HG03342 (cell line): ENCODE data around the gene GRIP2.

Experiments
- ATAC-seq: cut with Tn5 transposase; IDR thresholded peaks from one replicate; pipeline ENCODE4 v1.9.1; 2021; ENCODE audit warnings: mild to moderate bottlenecking, moderate library complexity; ENCODE audit not compliant: unreplicated experiment

The GRIP2 gene

DNA sequence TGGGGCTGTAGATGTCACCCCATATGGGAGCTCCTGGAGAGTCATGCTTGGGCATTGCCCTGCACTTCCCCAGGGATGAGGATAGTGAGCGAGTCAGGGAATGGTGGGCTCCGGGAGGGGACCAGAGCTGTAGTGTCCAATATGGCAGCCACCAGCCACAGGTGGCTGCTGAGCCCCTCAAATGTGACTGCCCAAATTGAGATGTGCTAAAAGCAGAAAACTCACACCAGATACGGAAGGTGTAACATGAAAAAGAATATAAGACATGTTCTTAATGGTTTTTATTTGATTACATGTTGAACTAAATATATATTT lies 31.7 kb downstream of the GRIP2 start:
- no peak for ATAC-seq

DNA sequence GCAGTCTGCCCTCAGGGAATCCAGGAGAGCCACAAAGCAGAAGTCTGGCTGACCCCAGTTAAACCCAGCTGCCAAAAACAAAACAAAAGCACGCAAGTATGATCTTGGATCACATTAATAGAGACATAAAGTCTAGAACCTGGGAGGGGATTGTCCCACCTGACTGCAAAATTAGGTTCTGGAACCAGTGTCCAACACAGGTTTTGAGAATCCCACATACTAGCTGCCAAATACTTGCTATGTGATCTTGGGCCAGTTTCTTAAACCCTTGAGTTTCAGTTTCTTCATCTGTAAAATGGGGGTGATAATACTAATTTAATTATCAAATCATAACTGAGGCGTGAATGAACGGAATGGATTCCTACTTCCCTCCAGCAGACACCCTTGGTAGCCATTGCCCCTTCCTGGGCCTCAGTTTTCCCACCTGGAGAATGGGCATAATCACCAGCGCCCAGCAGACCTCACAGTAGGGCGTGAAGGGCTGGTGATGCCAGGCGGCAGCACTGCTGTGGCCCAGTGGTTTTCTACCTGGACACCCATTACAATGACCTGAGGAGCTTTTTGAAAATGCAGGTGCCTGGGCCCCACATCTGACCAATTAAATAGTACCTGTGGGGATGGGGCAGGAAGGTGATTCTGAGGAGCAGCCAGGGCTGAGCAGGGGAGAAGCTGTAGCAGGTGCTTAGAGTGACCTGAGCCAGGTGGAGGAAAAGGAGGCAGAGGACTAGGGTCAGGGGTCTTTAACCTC lies 32.2 kb downstream of the GRIP2 start:
- no peak for ATAC-seq

DNA sequence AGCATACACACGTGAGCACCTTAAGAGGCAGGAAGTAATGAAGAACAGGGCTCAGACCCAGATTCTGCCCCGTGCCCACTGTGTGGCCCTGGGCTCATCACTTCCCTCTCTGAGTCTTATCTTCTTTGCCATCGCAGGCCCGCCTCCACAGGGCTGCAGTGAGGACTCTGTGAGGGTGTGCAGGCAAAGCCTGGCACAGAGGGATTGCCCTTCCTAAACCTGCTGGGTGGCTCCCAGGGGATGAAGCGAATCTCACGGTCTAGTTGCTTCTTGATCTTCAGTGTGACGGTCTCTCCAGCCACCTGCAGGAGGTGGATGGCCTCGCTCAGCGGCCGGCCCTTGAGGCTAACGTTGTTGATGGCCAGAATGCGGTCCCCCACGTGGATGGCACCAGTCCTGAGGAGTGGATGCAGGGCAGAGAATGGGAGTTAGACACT lies 32.8 kb downstream of the GRIP2 start:
- no peak for ATAC-seq

DNA sequence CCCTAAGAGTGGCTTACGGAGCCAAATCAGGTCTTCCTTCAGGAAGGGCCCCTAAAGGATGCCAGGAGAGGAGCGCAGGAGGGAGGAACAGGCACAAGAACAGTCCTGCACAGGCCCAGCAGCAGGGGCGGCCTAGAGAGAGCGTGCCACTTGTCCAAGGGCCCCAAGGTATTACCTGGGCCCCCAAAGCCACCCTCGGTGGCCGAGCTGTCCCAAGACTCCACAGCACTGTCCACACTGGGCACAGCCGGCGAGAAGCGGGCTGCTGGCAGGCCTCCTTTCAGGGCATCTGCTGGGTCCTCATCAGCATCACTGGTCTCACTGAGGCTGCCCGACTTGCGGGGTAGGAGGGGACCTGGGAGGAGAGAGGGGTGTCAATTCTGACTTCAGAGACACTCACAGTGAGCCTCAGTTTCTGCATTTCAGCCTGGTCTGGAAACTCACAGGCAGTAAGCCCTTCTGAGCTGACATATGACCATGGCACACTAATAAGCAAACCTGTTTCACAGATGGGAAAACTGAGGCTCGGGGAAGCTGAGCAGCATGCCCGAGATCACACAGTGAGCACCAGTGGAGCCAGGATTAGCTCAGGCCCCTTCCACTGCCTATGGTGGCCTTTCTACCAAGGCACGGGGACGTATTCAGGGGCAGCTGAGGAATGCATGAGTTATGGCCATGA lies 33.4 kb downstream of the GRIP2 start:
- ATAC-seq: no peak

DNA sequence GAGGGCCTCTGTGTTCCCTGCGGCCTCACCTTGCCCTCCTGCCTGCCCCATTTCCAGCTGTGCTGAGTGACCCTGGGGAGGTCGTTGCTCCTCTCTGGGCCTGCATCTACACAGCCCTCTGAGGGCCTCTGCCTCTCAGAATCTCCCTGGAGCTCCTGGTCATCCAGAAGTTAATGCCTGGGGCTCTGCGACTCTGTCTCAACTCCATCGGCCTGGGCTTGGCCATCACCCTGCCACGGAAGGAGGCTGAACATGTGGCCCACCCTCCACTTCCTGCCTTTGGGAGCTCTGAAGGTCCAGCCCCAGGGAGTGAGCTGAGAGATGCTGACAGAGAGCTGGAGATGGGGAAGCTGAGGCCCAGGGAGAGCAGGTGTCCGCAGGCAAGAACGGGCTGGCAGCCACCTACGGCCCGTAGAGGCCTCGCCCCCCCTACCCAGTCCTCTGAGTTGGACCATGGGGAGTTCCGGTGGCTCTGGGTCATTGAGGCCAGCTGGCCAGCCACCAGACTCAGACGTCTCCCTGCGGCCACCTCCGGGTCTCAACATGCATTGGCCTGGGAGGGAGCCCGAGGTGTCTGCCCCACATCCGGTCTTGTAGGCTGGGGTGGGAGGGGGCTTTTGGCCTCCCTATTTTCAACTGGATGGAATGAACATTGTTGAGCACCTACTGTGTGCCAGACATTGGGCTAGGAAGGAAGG lies 34.2 kb downstream of the GRIP2 start:
- ATAC-seq: no peak

DNA sequence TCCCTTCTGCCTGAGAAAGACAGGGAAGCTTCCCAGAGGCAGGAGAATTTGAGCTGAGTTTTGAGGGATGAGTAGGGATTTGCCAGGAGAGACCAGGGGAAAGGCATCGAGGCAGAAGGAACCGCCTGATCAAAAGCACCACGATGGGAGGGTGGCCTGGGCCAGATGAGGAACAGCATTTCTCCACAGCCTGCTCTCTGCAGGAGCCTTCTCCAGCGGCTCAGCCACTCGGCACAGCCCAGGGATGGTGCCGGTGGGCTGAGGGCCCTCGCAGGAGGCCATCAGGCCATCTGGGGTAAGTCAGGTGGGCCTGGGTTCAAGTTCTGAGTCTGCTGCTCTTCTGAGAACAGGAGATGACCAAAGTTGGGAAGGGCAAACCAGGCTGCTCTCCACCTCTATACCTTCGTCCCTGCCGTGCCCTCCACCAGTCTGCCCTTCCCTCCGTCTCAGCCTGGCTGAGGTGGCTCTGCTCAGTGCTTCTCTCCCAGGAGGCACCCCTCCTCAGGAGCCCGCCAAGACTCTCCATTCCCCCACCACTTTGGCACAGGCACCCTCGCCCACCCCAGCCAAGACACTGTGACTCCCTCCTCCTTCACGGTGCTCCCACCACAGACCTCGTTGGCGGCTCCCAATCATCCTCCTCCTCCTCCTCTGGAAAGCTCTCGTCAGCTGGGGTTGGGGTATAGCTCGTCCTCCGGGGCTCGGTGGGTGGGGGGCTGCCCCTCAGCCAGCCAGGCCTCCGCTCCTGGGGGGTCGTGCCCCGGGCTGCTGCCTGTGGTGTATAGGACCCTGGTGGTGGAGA lies 34.9 kb downstream of the GRIP2 start:
- ATAC-seq: no peak

DNA sequence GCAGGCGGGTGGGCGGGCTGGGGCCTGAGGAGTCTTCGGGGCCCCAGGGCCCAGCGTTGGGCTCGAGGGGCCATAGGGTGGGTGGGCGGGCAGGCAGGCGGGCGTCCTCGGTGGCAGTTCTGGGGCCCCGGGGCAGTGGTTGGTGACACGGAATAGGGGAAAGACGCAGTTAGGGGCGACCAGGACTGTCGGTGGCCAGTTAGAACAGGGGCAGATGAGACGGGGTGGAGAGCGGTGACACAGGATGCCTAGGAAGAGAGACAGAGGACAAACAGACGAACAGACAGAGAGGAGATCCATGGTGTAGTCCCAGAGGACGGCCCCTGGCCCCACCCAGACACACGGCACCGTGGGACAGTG lies 36.5 kb downstream of the GRIP2 start:
- ATAC-seq: no peak

DNA sequence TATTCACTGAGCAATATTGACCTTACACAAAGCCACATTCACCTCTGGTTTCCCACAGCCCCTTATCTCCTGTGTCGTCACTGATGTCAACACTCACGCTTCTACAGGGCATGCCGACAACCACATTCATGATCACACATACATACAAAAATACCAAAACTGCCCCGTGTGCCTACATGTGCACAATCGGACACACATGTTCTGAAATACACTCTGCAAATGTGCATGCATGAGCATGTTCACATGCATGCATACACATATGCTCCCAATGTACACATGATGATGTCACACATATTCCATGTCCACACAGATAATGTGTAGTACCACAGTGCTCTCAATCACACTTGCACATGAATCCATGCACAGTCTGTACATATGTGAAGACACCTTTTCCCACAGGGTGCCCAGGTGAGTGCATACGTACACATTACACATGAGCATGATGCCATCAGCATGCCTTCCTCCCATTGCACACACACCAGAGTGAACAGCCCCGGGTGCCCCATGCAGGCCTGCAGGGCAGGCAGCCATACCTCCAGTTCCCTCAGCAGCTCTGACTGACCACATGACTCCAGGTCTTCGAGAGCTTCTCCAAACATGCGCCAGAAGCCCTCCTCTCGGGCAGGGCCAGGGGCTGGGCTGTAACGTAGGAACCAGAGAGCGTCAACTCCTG lies 37.0 kb downstream of the GRIP2 start:
- no peak for ATAC-seq

DNA sequence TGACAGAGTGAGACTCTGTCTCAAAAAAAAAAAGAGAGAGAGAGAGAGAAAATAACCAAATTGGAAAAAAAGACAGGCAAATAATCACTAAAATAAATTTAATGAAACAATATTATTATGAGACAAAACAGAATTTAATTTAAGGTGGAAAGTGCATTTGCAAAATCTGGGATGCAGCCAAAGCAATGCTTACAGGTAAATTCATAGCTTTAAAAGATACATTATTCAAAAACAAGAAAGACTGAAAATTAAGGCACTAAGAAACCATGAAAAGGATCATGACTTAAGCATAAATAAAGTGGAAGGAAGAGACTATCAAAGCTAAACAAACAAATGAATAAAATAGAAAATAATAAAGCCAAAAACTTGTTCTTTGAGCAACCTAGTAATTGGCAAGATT lies 37.7 kb downstream of the GRIP2 start:
- no peak for ATAC-seq

DNA sequence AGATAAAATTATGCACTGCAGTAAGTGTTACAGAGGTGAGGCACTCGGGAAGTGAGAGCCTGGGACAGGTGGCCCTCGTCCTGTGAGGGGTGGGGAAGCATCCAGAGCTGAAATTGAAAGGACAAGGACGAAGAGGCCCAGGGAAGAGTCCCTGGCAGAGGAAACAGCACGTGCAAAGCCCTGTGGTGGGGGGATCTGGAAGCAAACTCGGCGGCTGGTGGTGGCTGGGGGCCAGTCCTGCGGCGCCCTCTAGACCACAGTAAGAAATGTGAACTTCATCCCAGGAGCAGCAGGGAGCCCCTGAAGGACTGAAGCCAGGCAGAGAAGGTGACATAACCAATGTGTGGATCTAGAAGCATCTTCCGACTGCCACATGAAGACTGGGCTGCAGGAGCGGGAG lies 42.8 kb downstream of the GRIP2 start:
- no peak for ATAC-seq

DNA sequence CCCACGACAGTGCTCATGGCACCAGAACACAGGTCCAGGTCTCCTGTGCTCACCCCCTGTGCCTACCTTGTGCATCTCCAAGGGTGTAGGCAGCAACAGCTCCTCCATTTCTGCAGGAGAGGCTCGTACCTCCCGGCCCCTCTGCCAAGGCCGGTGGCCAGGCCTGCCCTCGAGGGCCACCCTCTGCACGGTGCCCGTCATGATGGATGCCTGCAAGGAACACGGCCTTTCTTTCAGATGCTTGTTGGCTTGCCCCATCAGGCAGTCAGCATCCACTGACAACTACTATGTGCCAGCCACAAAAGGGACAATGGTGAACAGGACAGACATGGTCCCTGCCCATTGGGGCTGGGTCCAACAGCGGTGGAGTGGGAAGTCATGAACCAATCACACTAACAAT lies 43.8 kb downstream of the GRIP2 start:
- no peak for ATAC-seq

DNA sequence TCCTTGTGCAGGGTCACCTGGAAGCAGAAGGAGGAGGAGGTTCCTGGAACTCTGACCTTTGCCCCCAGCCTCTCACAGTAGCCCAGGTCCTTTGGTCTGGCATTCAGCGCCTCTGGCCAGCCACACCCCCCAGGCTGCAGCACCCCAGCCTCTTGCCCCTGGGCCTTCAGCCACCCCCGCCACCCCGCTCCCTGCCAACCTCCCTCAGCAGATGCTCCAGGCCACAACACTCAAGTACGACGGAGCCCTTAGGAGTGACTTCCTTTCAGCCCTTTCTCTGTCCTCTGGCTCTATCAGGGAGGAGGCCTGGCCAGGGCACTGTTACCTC lies 45.2 kb downstream of the GRIP2 start:
- ATAC-seq: no peak

DNA sequence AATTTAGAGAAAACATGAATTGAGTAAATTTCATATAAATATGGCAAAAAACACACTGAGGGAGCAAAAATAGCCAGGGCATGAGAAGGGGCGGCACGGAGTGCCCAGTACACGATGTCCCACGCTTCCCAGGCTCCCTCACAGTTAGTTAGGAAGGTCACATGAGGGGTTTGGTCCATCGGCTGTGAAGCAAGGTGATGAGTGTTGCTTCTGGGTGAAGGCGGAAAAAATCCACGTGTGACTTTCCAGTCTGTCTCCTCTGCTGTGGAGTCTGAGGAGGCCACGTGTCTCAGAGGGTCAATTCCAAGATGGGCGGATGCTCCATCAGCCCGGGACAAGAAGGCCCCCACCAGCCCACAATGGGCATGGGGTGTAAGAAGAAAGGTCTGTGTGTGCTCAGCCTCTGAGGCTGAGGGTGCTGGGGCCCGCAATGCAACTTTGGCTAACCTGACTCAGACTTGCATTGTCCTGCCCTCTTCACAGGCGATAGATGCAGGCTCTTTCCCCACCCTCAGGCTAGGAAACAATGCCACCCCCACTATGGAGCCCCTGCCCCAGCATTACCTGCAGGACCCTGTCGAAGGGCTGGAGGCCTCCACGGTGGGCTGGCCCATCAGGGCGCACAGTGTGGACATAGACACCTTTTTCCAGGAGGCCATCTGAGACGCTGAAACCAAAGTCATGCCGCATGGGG lies 45.7 kb downstream of the GRIP2 start:
- ATAC-seq: no peak

DNA sequence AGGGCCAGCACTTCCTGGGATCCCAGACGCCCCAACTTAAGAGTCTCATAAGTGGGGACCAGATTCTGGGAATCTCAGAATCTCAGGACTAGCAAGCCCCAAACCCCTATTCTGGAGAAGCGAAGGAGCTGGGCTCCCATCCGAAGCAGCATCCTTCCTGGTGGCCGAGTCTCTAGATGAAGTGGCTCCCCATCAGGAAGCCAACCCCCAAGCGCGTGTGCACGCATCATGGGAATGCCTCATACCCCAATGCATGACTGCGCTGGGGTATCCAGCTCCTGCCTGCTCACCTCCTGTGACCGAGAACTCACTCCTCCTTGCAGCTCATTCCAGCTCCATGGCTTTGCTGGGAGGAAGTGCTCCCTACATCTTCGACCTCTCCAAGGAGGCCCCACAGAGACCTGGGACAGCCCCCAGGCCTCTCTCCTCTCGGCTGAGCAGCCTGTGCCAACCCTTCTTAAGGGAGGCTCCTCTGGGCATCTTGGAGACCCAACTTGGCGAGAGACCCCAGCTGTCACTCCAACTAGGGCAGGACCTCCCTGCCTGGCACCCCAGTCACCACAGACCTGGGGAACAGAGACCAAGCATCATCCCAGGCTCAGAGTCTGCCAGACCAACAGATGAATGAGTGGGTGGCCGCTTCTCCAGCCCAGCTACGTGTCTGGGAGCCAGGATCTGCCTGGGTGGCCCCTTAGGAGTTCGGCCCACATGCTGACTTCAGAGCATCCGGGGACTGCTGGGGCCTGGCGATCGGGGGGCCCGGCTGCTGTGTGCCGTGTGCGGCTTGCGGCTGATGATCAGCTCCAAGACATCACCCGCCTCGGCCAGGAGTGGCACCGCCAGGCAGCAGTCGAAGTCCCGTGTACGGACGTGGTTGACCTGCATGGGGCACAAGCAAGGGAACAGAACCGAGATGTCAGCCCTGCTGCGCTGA lies 46.9 kb downstream of the GRIP2 start:
- ATAC-seq: no peak

DNA sequence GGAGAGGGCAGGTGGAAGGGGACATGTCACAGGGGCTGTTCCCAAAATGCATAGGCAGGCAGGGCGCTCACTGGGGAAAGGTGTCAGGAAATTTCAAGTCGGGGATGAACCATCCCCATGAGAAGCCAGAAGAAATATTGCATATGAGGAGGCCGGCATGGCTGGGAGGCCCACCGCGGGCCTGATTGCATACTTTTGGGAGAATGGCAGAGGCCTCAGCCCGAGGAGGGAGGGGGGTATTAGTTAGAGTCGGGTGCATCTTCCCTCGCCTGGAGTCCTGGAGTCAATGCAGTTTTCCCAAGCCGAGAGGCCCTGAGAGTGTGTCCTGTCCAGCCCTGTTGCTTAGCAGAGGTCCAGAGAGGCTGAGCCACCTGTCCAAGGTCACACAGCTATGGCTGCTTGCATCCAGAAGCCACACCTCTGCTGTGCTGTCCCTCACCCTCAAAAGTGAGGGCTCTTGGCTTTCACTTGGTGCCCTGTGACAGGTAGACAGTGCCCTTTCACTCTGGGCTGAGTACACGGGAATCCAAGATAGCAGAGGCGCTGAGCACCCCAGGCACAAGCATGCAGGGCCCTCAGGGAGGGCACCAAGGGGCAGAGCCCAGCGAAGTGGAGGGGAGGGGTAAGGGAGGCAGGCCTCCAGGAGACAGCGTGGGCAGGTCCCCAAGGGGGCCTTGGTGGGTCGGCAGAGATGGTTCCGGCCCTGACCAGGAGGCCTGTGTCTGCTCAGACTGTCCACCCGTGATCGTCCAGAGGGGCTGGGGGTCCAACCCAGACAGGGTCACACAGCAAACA lies 48.5 kb downstream of the GRIP2 start:
- no peak for ATAC-seq

DNA sequence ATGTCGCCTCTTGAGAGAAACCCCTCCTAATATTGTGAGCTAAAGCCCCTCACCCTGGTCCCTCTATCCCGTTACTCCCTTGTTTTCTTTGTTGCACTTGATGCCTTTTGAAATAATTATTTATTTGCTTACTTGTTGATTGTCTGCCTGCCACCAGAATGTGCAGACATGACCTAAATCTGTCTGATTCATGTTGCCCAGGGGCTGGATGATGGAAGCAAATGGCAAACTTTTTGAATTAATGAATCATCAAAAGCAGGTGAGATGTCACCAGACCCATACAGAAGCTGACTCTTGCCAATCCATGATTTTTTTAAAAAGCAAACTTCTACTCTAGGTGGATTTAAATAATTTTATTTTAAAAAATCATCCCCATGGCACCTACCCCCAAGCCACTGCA lies 49.3 kb downstream of the GRIP2 start:
- no peak for ATAC-seq

DNA sequence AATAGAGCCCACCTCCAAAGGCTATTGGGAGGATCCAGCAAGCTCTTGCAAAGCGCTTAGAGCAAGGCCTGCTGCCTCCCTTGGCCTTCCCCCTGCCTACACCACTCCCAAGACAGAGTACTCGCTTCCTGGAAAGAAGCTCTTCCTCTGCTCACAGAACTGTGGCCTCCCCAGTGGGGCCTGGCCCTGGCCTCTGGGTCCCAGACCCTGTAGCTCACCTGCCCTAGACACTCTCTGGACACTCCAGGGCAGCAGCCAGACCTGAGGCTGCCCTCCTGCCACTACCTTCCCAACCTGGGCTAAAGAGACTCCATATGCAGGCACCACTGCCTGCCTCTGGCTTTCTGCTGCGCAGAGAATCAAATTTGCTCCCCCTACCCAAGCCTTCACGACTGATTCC lies 49.9 kb downstream of the GRIP2 start:
- ATAC-seq: no peak

DNA sequence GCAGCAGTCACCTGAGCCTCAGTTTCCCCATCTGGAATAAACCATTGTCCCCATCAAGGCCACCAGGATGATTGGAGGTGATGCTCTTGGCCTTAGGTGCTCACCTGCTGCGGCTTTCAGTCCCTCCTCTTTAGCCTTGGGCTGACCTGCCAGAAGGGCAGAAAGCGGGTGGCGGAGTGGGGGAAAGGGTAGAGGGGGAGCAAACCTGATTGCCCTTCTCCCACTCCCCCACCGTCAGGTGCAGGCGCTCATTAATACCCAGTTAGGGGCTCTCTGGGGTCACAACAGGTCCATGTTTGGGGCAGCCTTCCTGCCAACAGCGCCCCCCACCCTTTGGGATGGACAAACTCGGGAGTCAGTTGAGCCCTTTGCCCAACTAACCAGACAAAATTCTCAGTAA lies 50.5 kb downstream of the GRIP2 start:
- no peak for ATAC-seq
